ENCODE measurements around the gene GHRL. TPM values are rescaled to one million over a fixed set of nuclear protein-coding genes. Genes with fewer than 3 reads are reported as not detected.
A peak's percentile ranks its signal among the peaks of the same experiment; 100 is the strongest.

The GHRL gene
- total RNA-seq, 1 experiment from 2014 or later: not detected

- DNase-seq (ENCODE audit: low read depth): no peak
Observed at GRCh38 chr3:10245081-10245712, 47.5 kb downstream of the GHRL start.

GRCh38 chr3:10244009-10244408, 48.7 kb downstream of the GHRL start:
- no peak for DNase-seq (ENCODE audit: low read depth)

GRCh38 chr3:10242182-10243065, 50.3 kb downstream of the GHRL start:
- peak; percentile 54 for DNase-seq (ENCODE audit: low read depth)

GRCh38 chr3:10240799-10241198, 51.9 kb downstream of the GHRL start:
- DNase-seq (ENCODE audit: low read depth): no peak

- no peak for DNase-seq (ENCODE audit: low read depth)
Observed at GRCh38 chr3:10238345-10239183, 54.2 kb downstream of the GHRL start.

Other genes with a start within 250 kb of the GHRL start
- not detected in 2 replicates for gene FANCD2OS, start 184.7 kb downstream of the GHRL start, total RNA-seq (2014; rRNA removed)
- gene BRK1, start 177.3 kb downstream of the GHRL start, total RNA-seq (2014; rRNA removed): 97.1 and 113 TPM in 2 replicates
- 26.9 and 28.4 TPM in 2 replicates for gene VHL, start 151.2 kb downstream of the GHRL start, total RNA-seq (2014; rRNA removed)
- gene IRAK2, start 128.0 kb downstream of the GHRL start, total RNA-seq (2014; rRNA removed): 5.9 and 7.6 TPM in 2 replicates
- 11.4 and 12.9 TPM in 2 replicates for gene TATDN2, start 44.5 kb downstream of the GHRL start, total RNA-seq (2014; rRNA removed)
- gene SEC13, start 28.2 kb upstream of the GHRL start, total RNA-seq (2014; rRNA removed): 183 and 186 TPM in 2 replicates
- gene ATP2B2, start 212.6 kb upstream of the GHRL start, total RNA-seq (2014; rRNA removed): under 0.01 TPM in 1 of 2 replicates, not detected in the other